H1 (cell line): ENCODE measurements around the gene MAGIX. TPM values are rescaled to one million over a fixed set of nuclear protein-coding genes. Genes with fewer than 3 reads are reported as not detected.

Experiments used
- ATF3 ChIP-seq: IDR thresholded peaks from 2 replicates; pipeline ENCODE4 v1.6.1; 2011; ENCODE audit warnings: low read depth, mild to moderate bottlenecking, low read length; ENCODE audit not compliant: insufficient read depth
- BACH1 ChIP-seq: IDR thresholded peaks from 2 replicates; pipeline ENCODE4 v1.6.1; 2012; ENCODE audit warnings: low read length, improper control_type of control experiment
- BRCA1 ChIP-seq: IDR thresholded peaks from 2 replicates; pipeline ENCODE4 v1.6.1; 2012; ENCODE audit warnings: low read depth, low read length, improper control_type of control experiment
- CREB1 ChIP-seq: IDR thresholded peaks from 2 replicates; pipeline ENCODE4 v1.6.1; 2012; ENCODE audit warnings: inconsistent platforms
- EZH2 ChIP-seq: fragments of 200-600 bp; sonication (generic); IDR thresholded peaks from 2 replicates; pipeline ENCODE4 v1.7.1; 2012; ENCODE audit warnings: low read depth, mild to moderate bottlenecking, moderate library complexity, low read length, inconsistent platforms; ENCODE audit not compliant: severe bottlenecking
- HDAC2 ChIP-seq, 2 experiments: fragments of 300-600 bp in 1 of 2; sonication (generic) in 1 of 2; IDR thresholded peaks; 2 replicates each; pipeline ENCODE4 v1.6.1; 2011 to 2012; ENCODE audit warnings: low read depth in 2 of 2, low read length in 2 of 2, mild to moderate bottlenecking in 2 of 2, moderate library complexity in 2 of 2, borderline replicate concordance in 1 of 2, inconsistent platforms in 1 of 2
- KDM1A ChIP-seq: fragments of 200-600, 300-600 bp; sonication (generic); IDR thresholded peaks from 2 replicates; pipeline ENCODE4 v1.7.1; 2016; ENCODE audit warnings: mild to moderate bottlenecking, low read length, borderline replicate concordance
- NRF1 ChIP-seq: IDR thresholded peaks from 2 replicates; pipeline ENCODE4 v1.6.1; 2011; ENCODE audit warnings: mild to moderate bottlenecking, low read depth, low read length, improper control_type of control experiment
- POU5F1 ChIP-seq: IDR thresholded peaks from 2 replicates; pipeline ENCODE4 v1.6.1; 2011; ENCODE audit warnings: low read depth, mild to moderate bottlenecking, low read length, moderate library complexity
- RBBP5 ChIP-seq: IDR thresholded peaks from 2 replicates; pipeline ENCODE4 v1.7.1; 2012; ENCODE audit warnings: low read depth, mild to moderate bottlenecking, inconsistent platforms, low read length, moderate library complexity, borderline replicate concordance
- TAF1 ChIP-seq: IDR thresholded peaks from 2 replicates; pipeline ENCODE4 v1.6.1; 2011; ENCODE audit warnings: mild to moderate bottlenecking, low read depth, low read length
- polyA plus RNA-seq, 7 experiments: library from polyadenylated mRNA; depleted of rRNA in 3 of 7; stranded (reverse) in 5 of 7; unstranded in 2 of 7; fragments of >200 nt in 5 of 7; fragments of 200-250 nt in 2 of 7; gene quantifications; 1 replicate in 5 of 7; 2 replicates in 1 of 7; 4 replicates in 1 of 7; pipeline versions ENCODE4 v1.2.1 to v1.2.3, GENCODE V29; 2011 to 2013; ENCODE audit warnings: missing spikeins in 2 of 7, mixed read lengths in 2 of 7
- total RNA-seq: library from RNA; stranded (reverse); fragmentation: NEBNext Ultra II Directional; extraction: Animal tissue kit (Norgen Biotek cat#: 25700); gene quantifications from 2 replicates; pipeline ENCODE4 v1.2.1, GENCODE V29; 2021
- TF ChIP-seq, protein P1 (sequence below): fragments of 300-600 bp; sonication (generic); IDR thresholded peaks from 2 replicates; pipeline ENCODE4 v1.7.1; 2012; ENCODE audit warnings: low read length, moderate library complexity, mild to moderate bottlenecking, inconsistent platforms; ENCODE audit not compliant: insufficient replicate concordance

MAGIX gene
- total and polyA plus RNA-seq, 2 of the 8 experiments (the other 6 are each of a cell fraction or from before 2014, with no cell fraction given), result 0.37 to 1.1 TPM

GRCh38 chrX:49206543-49206942 is 44.0 kb downstream of the MAGIX start (continued):
- TF ChIP-seq, protein P1, sequence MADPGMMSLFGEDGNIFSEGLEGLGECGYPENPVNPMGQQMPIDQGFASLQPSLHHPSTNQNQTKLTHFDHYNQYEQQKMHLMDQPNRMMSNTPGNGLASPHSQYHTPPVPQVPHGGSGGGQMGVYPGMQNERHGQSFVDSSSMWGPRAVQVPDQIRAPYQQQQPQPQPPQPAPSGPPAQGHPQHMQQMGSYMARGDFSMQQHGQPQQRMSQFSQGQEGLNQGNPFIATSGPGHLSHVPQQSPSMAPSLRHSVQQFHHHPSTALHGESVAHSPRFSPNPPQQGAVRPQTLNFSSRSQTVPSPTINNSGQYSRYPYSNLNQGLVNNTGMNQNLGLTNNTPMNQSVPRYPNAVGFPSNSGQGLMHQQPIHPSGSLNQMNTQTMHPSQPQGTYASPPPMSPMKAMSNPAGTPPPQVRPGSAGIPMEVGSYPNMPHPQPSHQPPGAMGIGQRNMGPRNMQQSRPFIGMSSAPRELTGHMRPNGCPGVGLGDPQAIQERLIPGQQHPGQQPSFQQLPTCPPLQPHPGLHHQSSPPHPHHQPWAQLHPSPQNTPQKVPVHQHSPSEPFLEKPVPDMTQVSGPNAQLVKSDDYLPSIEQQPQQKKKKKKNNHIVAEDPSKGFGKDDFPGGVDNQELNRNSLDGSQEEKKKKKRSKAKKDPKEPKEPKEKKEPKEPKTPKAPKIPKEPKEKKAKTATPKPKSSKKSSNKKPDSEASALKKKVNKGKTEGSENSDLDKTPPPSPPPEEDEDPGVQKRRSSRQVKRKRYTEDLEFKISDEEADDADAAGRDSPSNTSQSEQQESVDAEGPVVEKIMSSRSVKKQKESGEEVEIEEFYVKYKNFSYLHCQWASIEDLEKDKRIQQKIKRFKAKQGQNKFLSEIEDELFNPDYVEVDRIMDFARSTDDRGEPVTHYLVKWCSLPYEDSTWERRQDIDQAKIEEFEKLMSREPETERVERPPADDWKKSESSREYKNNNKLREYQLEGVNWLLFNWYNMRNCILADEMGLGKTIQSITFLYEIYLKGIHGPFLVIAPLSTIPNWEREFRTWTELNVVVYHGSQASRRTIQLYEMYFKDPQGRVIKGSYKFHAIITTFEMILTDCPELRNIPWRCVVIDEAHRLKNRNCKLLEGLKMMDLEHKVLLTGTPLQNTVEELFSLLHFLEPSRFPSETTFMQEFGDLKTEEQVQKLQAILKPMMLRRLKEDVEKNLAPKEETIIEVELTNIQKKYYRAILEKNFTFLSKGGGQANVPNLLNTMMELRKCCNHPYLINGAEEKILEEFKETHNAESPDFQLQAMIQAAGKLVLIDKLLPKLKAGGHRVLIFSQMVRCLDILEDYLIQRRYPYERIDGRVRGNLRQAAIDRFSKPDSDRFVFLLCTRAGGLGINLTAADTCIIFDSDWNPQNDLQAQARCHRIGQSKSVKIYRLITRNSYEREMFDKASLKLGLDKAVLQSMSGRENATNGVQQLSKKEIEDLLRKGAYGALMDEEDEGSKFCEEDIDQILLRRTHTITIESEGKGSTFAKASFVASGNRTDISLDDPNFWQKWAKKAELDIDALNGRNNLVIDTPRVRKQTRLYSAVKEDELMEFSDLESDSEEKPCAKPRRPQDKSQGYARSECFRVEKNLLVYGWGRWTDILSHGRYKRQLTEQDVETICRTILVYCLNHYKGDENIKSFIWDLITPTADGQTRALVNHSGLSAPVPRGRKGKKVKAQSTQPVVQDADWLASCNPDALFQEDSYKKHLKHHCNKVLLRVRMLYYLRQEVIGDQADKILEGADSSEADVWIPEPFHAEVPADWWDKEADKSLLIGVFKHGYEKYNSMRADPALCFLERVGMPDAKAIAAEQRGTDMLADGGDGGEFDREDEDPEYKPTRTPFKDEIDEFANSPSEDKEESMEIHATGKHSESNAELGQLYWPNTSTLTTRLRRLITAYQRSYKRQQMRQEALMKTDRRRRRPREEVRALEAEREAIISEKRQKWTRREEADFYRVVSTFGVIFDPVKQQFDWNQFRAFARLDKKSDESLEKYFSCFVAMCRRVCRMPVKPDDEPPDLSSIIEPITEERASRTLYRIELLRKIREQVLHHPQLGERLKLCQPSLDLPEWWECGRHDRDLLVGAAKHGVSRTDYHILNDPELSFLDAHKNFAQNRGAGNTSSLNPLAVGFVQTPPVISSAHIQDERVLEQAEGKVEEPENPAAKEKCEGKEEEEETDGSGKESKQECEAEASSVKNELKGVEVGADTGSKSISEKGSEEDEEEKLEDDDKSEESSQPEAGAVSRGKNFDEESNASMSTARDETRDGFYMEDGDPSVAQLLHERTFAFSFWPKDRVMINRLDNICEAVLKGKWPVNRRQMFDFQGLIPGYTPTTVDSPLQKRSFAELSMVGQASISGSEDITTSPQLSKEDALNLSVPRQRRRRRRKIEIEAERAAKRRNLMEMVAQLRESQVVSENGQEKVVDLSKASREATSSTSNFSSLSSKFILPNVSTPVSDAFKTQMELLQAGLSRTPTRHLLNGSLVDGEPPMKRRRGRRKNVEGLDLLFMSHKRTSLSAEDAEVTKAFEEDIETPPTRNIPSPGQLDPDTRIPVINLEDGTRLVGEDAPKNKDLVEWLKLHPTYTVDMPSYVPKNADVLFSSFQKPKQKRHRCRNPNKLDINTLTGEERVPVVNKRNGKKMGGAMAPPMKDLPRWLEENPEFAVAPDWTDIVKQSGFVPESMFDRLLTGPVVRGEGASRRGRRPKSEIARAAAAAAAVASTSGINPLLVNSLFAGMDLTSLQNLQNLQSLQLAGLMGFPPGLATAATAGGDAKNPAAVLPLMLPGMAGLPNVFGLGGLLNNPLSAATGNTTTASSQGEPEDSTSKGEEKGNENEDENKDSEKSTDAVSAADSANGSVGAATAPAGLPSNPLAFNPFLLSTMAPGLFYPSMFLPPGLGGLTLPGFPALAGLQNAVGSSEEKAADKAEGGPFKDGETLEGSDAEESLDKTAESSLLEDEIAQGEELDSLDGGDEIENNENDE, result no peak
- no peak for TF ChIP-seq TAF1
- TF ChIP-seq RBBP5, result no peak
- TF ChIP-seq BACH1, result no peak
- TF ChIP-seq ATF3, result no peak
- TF ChIP-seq CREB1, result no peak
- no peak for TF ChIP-seq BRCA1
- no peak for TF ChIP-seq POU5F1
- no peak for TF ChIP-seq EZH2
- no peak for TF ChIP-seq NRF1
- TF ChIP-seq HDAC2 (IDR thresholded peaks at IDR 0.05; ENCODE audit: borderline replicate concordance in 1 of 2, low read depth in 2 of 2, low read length in 2 of 2), result no peak
- TF ChIP-seq KDM1A, result no peak
